SK-N-MC (cell line): ENCODE data around the gene VPS52.

Experiments used
- EZH2 ChIP-seq: fragments of 200-600 bp; sonication (generic); IDR thresholded peaks from one replicate; pipeline ENCODE4 v1.6.1; 2017; ENCODE audit warnings: antibody characterized with exemption
- POLR2AphosphoS5 ChIP-seq: IDR thresholded peaks from 2 replicates; pipeline ENCODE4 v1.6.1; 2012; ENCODE audit warnings: mild to moderate bottlenecking, low read depth, low read length, borderline replicate concordance

GRCh38 chr6:33236328-33236727, 35.3 kb downstream of the VPS52 start:
- TF ChIP-seq EZH2 (no peak), POLR2AphosphoS5 (no peak)
